GM19043 (cell line): ENCODE results near the gene MAN1C1.

Experiments
- ATAC-seq: cut with Tn5 transposase; IDR thresholded peaks from one replicate; pipeline ENCODE4 v1.9.1; 2021; ENCODE audit warnings: low read depth; ENCODE audit not compliant: unreplicated experiment

MAN1C1 gene

GRCh38 chr1:25793585-25794170, 177.1 kb downstream of the MAN1C1 start:
- no peak for ATAC-seq

GRCh38 chr1:25794325-25794724, 177.7 kb downstream of the MAN1C1 start:
- no peak for ATAC-seq

DNA sequence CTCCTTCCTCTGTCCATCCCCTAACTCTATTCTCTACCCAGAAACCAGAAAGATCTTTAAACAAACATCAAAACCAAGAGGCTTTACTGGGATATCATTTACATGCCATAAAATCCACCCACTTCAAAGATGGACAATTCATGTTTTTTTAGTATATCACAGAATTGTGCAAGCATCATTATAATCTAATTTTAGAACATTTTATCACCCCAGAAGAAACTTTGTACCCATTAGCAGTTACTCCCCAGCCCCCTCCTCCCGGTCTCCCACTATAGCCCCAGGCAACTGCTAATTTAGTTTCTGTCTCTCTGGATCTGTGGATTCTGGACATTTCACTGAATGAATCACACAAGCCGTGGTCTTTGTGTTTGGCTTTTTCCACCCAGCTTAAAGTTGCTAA, 178.6 kb downstream of the MAN1C1 start:
- no peak for ATAC-seq

DNA sequence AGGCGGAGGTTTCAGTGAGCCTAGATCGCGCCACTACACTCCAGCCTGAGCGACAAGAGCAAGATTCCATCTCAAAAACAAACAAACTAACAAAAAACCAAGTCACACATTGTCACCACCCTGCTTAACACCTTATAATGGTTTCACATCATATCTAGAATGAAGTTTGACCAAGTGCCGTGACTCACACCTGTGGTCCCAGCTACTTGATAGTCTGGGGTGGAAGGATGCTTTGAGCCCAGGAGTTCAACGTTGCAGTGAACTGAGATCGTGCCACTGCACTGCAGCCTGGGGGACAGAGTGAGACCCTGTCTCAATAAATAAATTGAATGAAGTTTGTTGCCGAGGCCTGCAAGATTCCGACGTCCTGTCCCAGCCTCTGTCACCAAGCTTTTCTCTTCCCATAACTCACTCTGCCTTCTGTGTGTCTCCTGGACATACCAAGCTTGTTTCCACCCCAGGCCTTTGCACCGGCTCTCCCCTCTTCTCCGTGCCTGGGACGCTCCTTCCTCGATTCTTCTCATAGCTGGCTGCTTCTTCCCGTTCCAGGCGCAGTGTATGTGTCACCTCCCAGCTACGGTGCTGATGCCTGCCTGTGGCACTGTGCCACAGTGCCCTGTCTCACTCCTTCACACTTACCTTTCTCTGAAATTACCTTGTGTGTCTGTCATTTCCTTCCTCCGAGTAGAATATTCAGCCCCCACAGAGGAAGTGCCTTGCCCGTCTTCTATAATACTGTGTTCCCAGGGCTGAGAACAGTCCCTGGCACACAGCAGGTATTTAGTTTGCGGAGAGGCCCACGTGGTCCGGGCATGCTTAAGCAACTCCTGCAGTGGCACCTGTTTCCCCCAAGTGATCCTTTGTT, 179.6 kb downstream of the MAN1C1 start:
- no peak for ATAC-seq

GRCh38 chr1:25796811-25797458, 180.3 kb downstream of the MAN1C1 start:
- no peak for ATAC-seq

GRCh38 chr1:25797939-25798338, 181.3 kb downstream of the MAN1C1 start:
- no peak for ATAC-seq

DNA sequence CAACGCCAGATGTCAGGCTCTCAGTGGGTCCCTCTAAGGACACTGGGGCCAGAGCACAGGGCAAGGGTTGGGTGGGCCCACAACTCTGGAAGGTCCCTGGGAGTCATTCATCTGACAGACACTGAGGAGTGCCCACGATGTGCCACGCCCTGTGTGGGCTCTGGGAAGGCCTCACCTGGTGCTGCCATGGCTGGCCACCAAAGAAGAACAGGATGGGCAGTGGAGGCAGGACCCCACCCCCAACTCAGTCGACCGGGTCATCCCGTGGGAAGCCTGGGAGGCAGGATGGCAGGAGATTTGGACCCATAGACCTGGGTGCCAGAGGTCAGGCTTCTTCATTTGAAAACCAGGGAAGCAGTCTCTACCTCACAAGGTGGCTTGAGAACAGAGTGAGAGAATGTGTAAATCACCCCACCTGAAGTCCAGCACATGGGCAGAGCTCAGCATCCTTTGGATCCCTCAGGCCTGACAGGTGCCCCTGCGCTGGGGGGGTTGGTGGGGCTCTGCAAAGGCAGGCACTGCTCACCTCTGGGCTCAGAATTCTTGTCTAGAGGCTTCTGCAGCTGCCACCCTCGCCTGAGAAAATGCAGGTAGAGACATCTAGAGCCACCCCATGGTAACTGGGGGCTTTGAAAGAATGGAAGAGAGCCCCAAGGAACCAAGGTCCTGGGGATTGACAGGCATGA, 182.2 kb downstream of the MAN1C1 start:
- no peak for ATAC-seq

DNA sequence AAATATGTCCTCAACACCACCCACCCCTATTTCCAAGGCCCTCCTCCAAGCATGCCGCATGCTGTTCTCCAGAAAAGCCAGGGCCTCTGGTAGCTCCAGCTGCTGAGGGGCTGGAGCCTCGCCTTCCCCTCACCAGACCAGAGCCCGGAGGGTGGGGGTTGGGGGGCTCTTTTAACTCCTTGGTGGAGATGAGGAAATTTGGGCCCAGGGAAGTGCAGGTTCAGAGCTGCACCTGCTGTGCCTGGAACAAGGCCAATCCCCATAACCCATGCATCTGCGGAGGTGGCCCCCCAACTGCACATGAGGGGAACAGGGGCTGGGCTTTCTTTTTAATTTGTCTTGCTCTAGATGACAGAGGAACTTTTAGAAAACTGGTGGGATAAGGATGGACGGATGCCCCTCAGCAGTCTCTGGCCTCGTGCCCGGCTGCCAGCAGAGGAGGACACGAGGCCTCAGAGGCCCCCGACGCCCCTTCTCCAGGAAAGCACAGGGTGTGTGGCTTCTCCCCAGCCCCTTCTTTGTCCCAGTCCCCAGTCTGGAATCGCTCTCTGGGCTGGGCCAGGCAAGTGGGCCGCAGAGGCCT, 182.9 kb downstream of the MAN1C1 start:
- no peak for ATAC-seq

- no peak for ATAC-seq
Measured at GRCh38 chr1:25799935-25800702, 183.5 kb downstream of the MAN1C1 start, which contains the start of gene SELENON. TSS of gene SELENON (plus strand) at chr1:25800193. CDS start at chr1:25800231, 38 bp downstream.

GRCh38 chr1:25800703-25801377, 184.2 kb downstream of the MAN1C1 start:
- ATAC-seq: no peak

- ATAC-seq: no peak
Measured at GRCh38 chr1:25802915-25803314, 186.3 kb downstream of the MAN1C1 start.

DNA sequence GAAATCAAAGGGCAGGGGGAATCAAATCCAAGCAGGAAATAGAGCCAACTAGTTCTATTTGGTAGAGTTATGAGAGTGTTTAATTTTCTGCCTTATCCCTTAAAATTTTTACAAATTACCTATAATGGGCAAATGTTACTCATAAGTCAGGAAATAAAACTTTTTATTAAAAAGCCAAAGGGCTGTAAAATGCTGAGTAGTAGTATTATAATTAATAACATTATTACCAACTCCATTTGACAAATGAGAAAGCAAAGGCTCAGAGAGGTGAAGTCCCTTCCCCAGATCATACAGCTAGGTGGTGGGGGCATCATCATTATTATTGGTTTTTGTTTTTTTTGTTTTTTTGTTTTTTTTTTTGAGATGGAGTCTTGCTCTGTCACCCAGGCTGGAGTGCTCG, 186.8 kb downstream of the MAN1C1 start:
- no peak for ATAC-seq

DNA sequence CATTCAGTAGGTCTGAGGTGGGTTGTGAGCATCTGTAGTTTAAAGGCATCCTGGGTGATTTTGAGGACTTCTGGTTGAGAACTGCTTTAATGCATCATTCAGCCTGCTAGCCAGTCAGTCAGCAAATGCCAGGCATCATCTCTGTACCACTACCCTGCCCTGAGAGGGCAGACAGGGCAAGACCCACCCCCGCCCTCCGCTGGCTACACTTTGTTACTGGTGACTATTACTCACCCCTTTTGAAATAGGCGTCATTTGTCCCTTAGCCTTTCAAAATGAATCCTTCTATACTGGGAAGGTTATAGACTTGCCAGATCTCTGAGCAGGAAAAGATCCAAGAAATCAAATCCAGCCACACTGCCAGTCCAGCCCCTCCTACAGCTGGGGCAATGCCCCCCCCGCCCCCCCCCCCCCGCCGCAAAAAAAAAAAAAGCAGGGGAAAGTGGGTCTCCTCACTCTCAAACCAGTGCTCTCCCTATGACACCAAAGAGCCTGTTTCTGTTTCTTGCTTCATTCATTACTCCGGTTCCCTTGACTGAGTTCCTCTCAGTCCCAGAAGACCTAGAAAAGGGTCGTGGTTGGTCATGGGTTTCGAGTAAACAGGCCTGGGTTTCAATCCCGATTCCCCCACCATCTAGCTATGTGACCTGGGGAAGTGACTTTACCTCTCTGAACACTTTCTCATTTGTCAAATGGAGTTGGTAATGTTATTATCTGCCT, 187.8 kb downstream of the MAN1C1 start:
- ATAC-seq: no peak

DNA sequence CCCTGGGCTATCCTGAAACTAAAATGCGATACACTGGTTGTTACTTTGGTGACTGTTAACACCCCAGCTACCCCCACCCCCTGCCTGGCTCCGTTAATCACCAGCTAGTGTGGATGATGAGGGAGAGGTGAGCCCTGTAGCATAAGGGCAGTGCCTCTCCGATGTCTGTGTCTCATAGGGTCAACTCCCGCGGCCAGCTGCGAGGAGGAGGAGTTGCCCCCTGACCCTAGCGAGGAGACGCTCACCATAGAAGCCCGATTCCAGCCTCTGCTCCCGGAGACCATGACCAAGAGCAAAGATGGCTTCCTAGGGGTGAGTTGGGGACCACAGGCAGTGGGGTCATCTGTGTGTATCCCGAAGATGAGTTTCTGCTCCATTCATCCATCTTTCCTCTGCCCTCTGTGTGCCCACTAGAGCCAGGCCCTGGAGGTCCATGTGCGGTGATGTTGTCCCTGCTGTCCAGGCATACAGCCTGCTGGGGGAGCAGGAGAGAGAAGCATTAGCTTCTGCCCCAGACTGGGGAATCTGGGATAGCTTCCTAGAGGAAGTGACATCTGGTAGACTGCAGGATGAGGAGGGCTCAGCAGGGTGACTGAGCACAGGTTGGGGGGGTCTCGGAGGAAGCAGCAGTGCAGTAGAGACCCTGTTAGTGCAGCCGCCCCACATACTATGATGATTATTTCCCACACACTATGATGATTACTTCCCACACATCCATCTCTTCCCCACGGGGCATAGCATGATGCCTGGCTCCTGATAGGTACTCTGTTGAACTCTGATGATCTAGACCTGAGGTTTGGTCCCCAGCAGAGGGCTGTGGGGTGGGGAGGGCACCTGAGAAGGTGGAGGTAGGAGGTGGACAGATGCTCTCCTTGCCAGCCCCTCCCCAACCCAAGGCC, 188.6 kb downstream of the MAN1C1 start:
- no peak for ATAC-seq

DNA sequence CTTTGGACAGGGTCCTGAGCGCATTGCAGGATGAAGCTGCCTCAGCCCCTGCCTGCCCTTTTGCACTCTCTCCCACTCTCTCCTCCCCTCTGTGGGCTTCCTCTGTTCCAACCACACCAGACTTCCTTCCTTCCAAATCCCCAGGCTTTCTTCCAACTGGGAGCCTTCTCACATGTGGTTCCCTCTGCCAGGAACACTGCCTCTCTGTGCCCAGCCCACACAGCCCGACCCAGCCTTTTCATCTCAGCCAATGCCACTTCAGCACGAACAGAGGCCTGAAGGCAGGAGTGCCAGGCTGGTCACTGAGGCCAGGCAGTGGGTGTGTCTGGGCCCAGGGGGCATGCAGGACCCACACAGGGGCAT, 189.3 kb downstream of the MAN1C1 start:
- ATAC-seq: no peak

- no peak for ATAC-seq
Measured at GRCh38 chr1:25806418-25806817, 189.8 kb downstream of the MAN1C1 start.

DNA sequence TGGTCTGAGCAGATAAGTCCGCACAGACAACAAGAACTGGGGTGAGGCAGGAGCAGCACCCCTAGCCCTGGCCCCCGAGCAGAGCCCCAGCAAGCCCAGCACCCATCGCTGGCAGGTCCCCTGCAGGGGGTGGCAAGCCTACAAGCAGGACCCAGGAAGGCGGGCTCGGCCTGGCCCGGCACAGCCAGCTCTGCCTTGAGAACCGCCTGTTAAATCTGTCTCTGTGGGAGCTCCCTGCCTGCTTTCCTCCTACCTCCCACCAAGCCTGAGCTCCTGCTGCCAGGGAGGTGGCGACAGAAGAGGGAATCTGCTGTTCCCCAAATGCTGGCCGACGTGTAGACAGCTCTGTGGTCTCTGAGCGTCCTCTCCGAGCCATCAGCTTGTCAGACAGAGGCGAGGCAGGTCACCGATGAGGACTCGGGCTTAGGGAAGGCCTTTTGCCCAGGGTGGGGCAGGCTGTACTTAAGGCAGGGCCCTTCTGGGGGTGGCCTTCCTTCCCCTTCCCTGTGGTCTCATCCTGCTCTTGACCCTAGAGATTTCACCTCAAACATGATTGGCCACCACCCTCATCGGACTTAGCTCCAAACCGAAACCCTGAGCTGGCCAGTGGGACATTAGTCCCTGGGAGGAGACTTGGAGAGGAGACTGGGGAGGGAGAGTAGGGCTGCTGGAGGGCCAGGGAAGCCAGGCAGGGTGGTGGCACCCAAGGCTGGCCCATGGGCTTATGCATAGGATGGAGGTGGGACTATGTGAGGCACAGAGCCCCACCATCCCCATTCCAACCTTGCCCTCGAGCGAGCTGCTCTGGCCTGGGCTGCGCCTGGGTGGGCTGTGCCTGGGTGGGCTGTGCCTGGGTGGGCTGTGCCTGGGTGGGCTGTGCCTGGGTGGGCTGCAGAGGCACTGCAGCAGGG, 191.1 kb downstream of the MAN1C1 start:
- ATAC-seq: no peak
